ENCODE measurements around the gene FGF14. TPM values are rescaled to one million over a fixed set of nuclear protein-coding genes. Genes with fewer than 3 reads are reported as not detected.

FGF14 gene
- total RNA-seq, 1 experiment from 2014 or later, result not detected

- H3K9me3 ChIP-seq (ENCODE audit: low read length), result no peaks in the 10 kb centered on the region
- DNase-seq (no peak), ATAC-seq (no peak)
- no peak overlapping the region for H3K4me2 ChIP-seq (ENCODE audit: low read length)
- no peak overlapping the region for H3K9ac ChIP-seq (ENCODE audit: low read length)
- no TSS peak for BruUV-seq (replicated peaks)
- no peak overlapping the region for H3K27ac ChIP-seq (ENCODE audit: low read length)
- no peaks in the 10 kb centered on the region for H3F3A ChIP-seq (ENCODE audit: low read length, unreplicated experiment)
- intact Hi-C loops (cut with micrococcal nuclease), result no loop called here
- H3K4me3 ChIP-seq (ENCODE audit: low read length), result no peak overlapping the region
- 0 out of 2 replicates have a peak, but pooled peaks cover 12% of the 10 kb centered on the region for H3K27me3 ChIP-seq (ENCODE audit: low read length)
- ChIA-PET CTCF (interaction anchor here (0.6 kb wide), 1 partner anchor 374 kb away, joined by 4 read pairs; no protein-coding TSS in a partner anchor), POLR2A (ENCODE audit: unreplicated experiment) (no interaction called here)
- H3K79me2 ChIP-seq (ENCODE audit: low read length), result no peaks in the 10 kb centered on the region
- H4K20me1 ChIP-seq (ENCODE audit: low read length), result no peaks in the 10 kb centered on the region
- no peaks in the 10 kb centered on the region for H3K4me1 ChIP-seq (ENCODE audit: insufficient read depth, low read length)
- no peaks in the 10 kb centered on the region for H3K36me3 ChIP-seq (ENCODE audit: low read depth, low read length)
- no peaks in the 10 kb centered on the region for H3K9me2 ChIP-seq (replicated peaks; ENCODE audit: low read length)
- no peak overlapping the region for H2AFZ ChIP-seq (ENCODE audit: low read length)
- TF ChIP-seq EZH2 (IDR thresholded peaks at IDR 0.05; ENCODE audit: low read length, unreplicated experiment) (no peak), EZH2phosphoT487 (IDR thresholded peaks at IDR 0.05; ENCODE audit: borderline replicate concordance, low read length) (no peak)
- TF ChIP-seq, protein P1, sequence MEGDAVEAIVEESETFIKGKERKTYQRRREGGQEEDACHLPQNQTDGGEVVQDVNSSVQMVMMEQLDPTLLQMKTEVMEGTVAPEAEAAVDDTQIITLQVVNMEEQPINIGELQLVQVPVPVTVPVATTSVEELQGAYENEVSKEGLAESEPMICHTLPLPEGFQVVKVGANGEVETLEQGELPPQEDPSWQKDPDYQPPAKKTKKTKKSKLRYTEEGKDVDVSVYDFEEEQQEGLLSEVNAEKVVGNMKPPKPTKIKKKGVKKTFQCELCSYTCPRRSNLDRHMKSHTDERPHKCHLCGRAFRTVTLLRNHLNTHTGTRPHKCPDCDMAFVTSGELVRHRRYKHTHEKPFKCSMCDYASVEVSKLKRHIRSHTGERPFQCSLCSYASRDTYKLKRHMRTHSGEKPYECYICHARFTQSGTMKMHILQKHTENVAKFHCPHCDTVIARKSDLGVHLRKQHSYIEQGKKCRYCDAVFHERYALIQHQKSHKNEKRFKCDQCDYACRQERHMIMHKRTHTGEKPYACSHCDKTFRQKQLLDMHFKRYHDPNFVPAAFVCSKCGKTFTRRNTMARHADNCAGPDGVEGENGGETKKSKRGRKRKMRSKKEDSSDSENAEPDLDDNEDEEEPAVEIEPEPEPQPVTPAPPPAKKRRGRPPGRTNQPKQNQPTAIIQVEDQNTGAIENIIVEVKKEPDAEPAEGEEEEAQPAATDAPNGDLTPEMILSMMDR (conservative IDR thresholded peaks at IDR 0.05; ENCODE audit: low read depth, low read length), result no peak
Observed at GRCh38 chr13:101967781-101968180, 434.1 kb downstream of the FGF14 start.

GRCh38 chr13:101967216-101967615 is 434.6 kb downstream of the FGF14 start:
- ATAC-seq (no peak), DNase-seq (no peak)
- H3K27ac ChIP-seq (ENCODE audit: low read length), result no peak overlapping the region
- H3K36me3 ChIP-seq (ENCODE audit: low read depth, low read length), result no peaks in the 10 kb centered on the region
- ChIA-PET CTCF (interaction anchor here (0.6 kb wide), 1 partner anchor 375 kb away, joined by 4 read pairs; no protein-coding TSS in a partner anchor), POLR2A (ENCODE audit: unreplicated experiment) (no interaction called here)
- intact Hi-C loops (cut with micrococcal nuclease), result no loop called here
- H4K20me1 ChIP-seq (ENCODE audit: low read length), result no peaks in the 10 kb centered on the region
- H3K9ac ChIP-seq (ENCODE audit: low read length), result no peak overlapping the region
- H3F3A ChIP-seq (ENCODE audit: low read length, unreplicated experiment), result no peaks in the 10 kb centered on the region
- no peaks in the 10 kb centered on the region for H3K9me2 ChIP-seq (replicated peaks; ENCODE audit: low read length)
- no peaks in the 10 kb centered on the region for H3K79me2 ChIP-seq (ENCODE audit: low read length)
- H2AFZ ChIP-seq (ENCODE audit: low read length), result no peak overlapping the region
- no peak overlapping the region for H3K4me2 ChIP-seq (ENCODE audit: low read length)
- H3K4me3 ChIP-seq (ENCODE audit: low read length), result no peak overlapping the region
- 0 out of 2 replicates have a peak, but pooled peaks cover 10% of the 10 kb centered on the region for H3K27me3 ChIP-seq (ENCODE audit: low read length)
- BruUV-seq (replicated peaks), result no TSS peak
- H3K9me3 ChIP-seq (ENCODE audit: low read length), result no peaks in the 10 kb centered on the region
- H3K4me1 ChIP-seq (ENCODE audit: insufficient read depth, low read length), result no peaks in the 10 kb centered on the region
- TF ChIP-seq EZH2phosphoT487 (IDR thresholded peaks at IDR 0.05; ENCODE audit: borderline replicate concordance, low read length), result no peak
- TF ChIP-seq EZH2 (IDR thresholded peaks at IDR 0.05; ENCODE audit: low read length, unreplicated experiment), result no peak
- TF ChIP-seq, protein P1 (conservative IDR thresholded peaks at IDR 0.05; ENCODE audit: low read depth, low read length), result no peak

- Histone ChIP-seq H3K9me3 (ENCODE audit: low read length) (no peaks in the 10 kb centered on the region), H3K4me1 (ENCODE audit: insufficient read depth, low read length) (no peaks in the 10 kb centered on the region), H3K9me2 (replicated peaks; ENCODE audit: low read length) (no peaks in the 10 kb centered on the region), H3K36me3 (ENCODE audit: low read depth, low read length) (no peaks in the 10 kb centered on the region), H3K79me2 (ENCODE audit: low read length) (no peaks in the 10 kb centered on the region), H4K20me1 (ENCODE audit: low read length) (no peaks in the 10 kb centered on the region), H3K9ac (ENCODE audit: low read length) (no peak overlapping the region), H3K4me3 (ENCODE audit: low read length) (no peak overlapping the region), H3K27ac (ENCODE audit: low read length) (no peak overlapping the region), H3K27me3 (ENCODE audit: low read length) (0 out of 2 replicates have a peak, but pooled peaks cover 3% of the 10 kb centered on the region), H3F3A (ENCODE audit: low read length, unreplicated experiment) (no peaks in the 10 kb centered on the region), H2AFZ (ENCODE audit: low read length) (no peak overlapping the region), H3K4me2 (ENCODE audit: low read length) (no peak overlapping the region)
- ChIA-PET CTCF (no interaction called here), POLR2A (ENCODE audit: unreplicated experiment) (no interaction called here)
- intact Hi-C loops (cut with micrococcal nuclease), result no loop called here
- ATAC-seq (no peak), DNase-seq (no peak)
- no TSS peak for BruUV-seq (replicated peaks)
- TF ChIP-seq EZH2 (IDR thresholded peaks at IDR 0.05; ENCODE audit: low read length, unreplicated experiment) (no peak), EZH2phosphoT487 (IDR thresholded peaks at IDR 0.05; ENCODE audit: borderline replicate concordance, low read length) (no peak)
- TF ChIP-seq, protein P1 (conservative IDR thresholded peaks at IDR 0.05; ENCODE audit: low read depth, low read length), result no peak
Observed at GRCh38 chr13:101965096-101965495, 436.8 kb downstream of the FGF14 start.

Data from PC-3 (cell line).